Panc1 (cell line): ENCODE data around the gene PEAK3. TPM values are rescaled to one million over a fixed set of nuclear protein-coding genes. Genes with fewer than 3 reads are reported as not detected.

Experiments used
- ATAC-seq: fragments of 200-7000 bp; cut with Tn5 transposase; 2 replicates; pipeline ENCODE4 v1.9.1; 2020; ENCODE audit warnings: mild to moderate bottlenecking, moderate library complexity
- BruUV-seq: library from RNA; stranded (reverse); fragments of 400-500 nt; replicated peaks from 2 replicates; lab custom pipeline; 2021; lab: Mats Ljungman, UMichigan
- CTCF ChIA-PET: fragments of 300-600 bp; sonication (Branson Sonifier 250); formaldehyde crosslinking; loops from one replicate; lab custom pipeline; 2022; ENCODE audit warnings: antibody characterized with exemption; lab: Charles Lee
- POLR2A ChIA-PET: fragments of 300-600 bp; sonication (Branson Sonifier 250); formaldehyde crosslinking; loops from one replicate; lab custom pipeline; 2022; ENCODE audit warnings: antibody characterized with exemption; lab: Charles Lee
- DNase-seq: peaks from one replicate; pipeline ENCODE4 v3.0.0-alpha.2; 2010; ENCODE audit warnings: low read depth, low spot score
- H3K27ac ChIP-seq: 2 replicates; pipeline ENCODE4 v1.5.1; 2011; ENCODE audit warnings: mild to moderate bottlenecking, low read length, inconsistent platforms
- H3K27me3 ChIP-seq: fragments of 200-500 bp; sonication (Bioruptor generic); 2 replicates; pipeline ENCODE4 v1.6.0; 2014; ENCODE audit warnings: low read length, inconsistent platforms; ENCODE audit not compliant: control insufficient read depth, insufficient read depth
- H3K36me3 ChIP-seq: fragments of 200-500 bp; sonication (Bioruptor generic); 2 replicates; pipeline ENCODE4 v1.5.1; 2014; ENCODE audit warnings: inconsistent platforms, mild to moderate bottlenecking, low read length, moderate library complexity; ENCODE audit not compliant: control insufficient read depth, insufficient read depth
- H3K4me1 ChIP-seq: 2 replicates; pipeline ENCODE4 v1.5.1; 2011; ENCODE audit warnings: inconsistent platforms, mild to moderate bottlenecking, low read length, moderate library complexity; ENCODE audit not compliant: control insufficient read depth, insufficient read depth
- H3K4me3 ChIP-seq, 2 experiments: 2 replicates each; pipeline ENCODE4 v1.5.1; 2011 to 2012; ENCODE audit warnings: low read depth in 2 of 2, low read length in 2 of 2, mild to moderate bottlenecking in 2 of 2, inconsistent platforms in 1 of 2, moderate library complexity in 1 of 2
- H3K9me3 ChIP-seq: fragments of 200-500 bp; sonication (Bioruptor generic); 2 replicates; pipeline ENCODE4 v1.5.1; 2014; ENCODE audit warnings: low read depth, mild to moderate bottlenecking, inconsistent platforms, low read length, moderate library complexity; ENCODE audit not compliant: control insufficient read depth, insufficient read depth
- CTCF ChIP-seq: fragments of 450-650 bp; IDR thresholded peaks from 2 replicates; pipeline ENCODE4 v1.5.1; 2017; ENCODE audit warnings: mild to moderate bottlenecking
- POLR2AphosphoS5 ChIP-seq: IDR thresholded peaks from 2 replicates; pipeline ENCODE4 v1.6.1; 2012; ENCODE audit warnings: mild to moderate bottlenecking, low read depth, low read length, moderate library complexity
- REST ChIP-seq, 2 experiments: IDR thresholded peaks; 2 replicates each; pipeline ENCODE4 v1.6.1; 2011 to 2012; ENCODE audit warnings: low read depth in 2 of 2, control low read depth in 1 of 2, low read length in 1 of 2, mild to moderate bottlenecking in 1 of 2, moderate library complexity in 1 of 2; ENCODE audit not compliant: insufficient read depth in 1 of 2
- SIN3A ChIP-seq: IDR thresholded peaks from 2 replicates; pipeline ENCODE4 v1.6.1; 2012; ENCODE audit warnings: low read depth, mild to moderate bottlenecking, low read length, moderate library complexity, borderline replicate concordance; ENCODE audit not compliant: insufficient read depth
- TCF7L2 ChIP-seq: IDR thresholded peaks from 2 replicates; pipeline ENCODE4 v1.6.1; 2011; ENCODE audit warnings: mild to moderate bottlenecking, low read depth, low read length, inconsistent platforms
- in situ Hi-C: cut with HindIII; loops from 2 replicates; pipeline ENCODE4 v1.10.0; 2016; ENCODE audit warnings: low sequenced_read_pairs, low pct_unique_long_range_greater_than_20kb
- intact Hi-C: fragments of 100-400 bp; cut with micrococcal nuclease; formaldehyde crosslinking; loops from one replicate; pipeline ENCODE4 v1.10.0; 2022; ENCODE audit not compliant: unreplicated experiment
- total RNA-seq: library from RNA; stranded (reverse); gene quantifications from one replicate; pipeline ENCODE4 v1.2.1, GENCODE V29; 2021; ENCODE audit not compliant: unreplicated experiment

Gene PEAK3
- total RNA-seq, 1 experiment from 2014 or later: not detected

- POLR2A ChIA-PET: no interaction called here
- in situ Hi-C loops: no loop called here
- no peak for ATAC-seq
Measured at GRCh38 chr19:2253106-2254063, 28.6 kb downstream of the PEAK3 start.

GRCh38 chr19:2252797-2253105 lies 29.2 kb downstream of the PEAK3 start:
- ChIA-PET CTCF (no interaction called here), POLR2A (no interaction called here)
- Histone ChIP-seq H3K36me3 (no peaks in the 10 kb centered on the region), H3K4me3 (no peak overlapping the region), H3K27ac (no peak overlapping the region), H3K4me1 (no peaks in the 10 kb centered on the region), H3K27me3 (no peaks in the 10 kb centered on the region), H3K9me3 (no peaks in the 10 kb centered on the region)
- intact Hi-C loops: no loop called here
- no TSS peak for BruUV-seq
- no peak for ATAC-seq
- in situ Hi-C loops: no loop called here
- DNase-seq: no peak
- no peak for TF ChIP-seq SIN3A

More at GRCh38 chr19:2253106-2254063, 28.6 kb downstream of the PEAK3 start:
- TF ChIP-seq POLR2AphosphoS5: no peak
- TF ChIP-seq TCF7L2: no peak
- TF ChIP-seq CTCF: no peak; the same call in 1 of the 2 replicates
- TF ChIP-seq SIN3A: no peak
- TF ChIP-seq REST (IDR thresholded peaks at IDR 0.05; ENCODE audit: insufficient read depth in 1 of 2, low read depth in 2 of 2, low read length in 1 of 2): no peak
- H3K27ac ChIP-seq: no peak overlapping the region
- no peak overlapping the region for H3K4me3 ChIP-seq
- H3K27me3 ChIP-seq: no peaks in the 10 kb centered on the region
- BruUV-seq: no TSS peak
- intact Hi-C loops: no loop called here
- no peak for DNase-seq
- no peaks in the 10 kb centered on the region for H3K36me3 ChIP-seq
- H3K4me1 ChIP-seq: no peaks in the 10 kb centered on the region
- no peaks in the 10 kb centered on the region for H3K9me3 ChIP-seq
- CTCF ChIA-PET: no interaction called here
